ENCODE results near the gene MRPS25.

GRCh38 chr3:15033103-15033502, 32.0 kb downstream of the MRPS25 start:
- TF ChIP-seq, protein P1, sequence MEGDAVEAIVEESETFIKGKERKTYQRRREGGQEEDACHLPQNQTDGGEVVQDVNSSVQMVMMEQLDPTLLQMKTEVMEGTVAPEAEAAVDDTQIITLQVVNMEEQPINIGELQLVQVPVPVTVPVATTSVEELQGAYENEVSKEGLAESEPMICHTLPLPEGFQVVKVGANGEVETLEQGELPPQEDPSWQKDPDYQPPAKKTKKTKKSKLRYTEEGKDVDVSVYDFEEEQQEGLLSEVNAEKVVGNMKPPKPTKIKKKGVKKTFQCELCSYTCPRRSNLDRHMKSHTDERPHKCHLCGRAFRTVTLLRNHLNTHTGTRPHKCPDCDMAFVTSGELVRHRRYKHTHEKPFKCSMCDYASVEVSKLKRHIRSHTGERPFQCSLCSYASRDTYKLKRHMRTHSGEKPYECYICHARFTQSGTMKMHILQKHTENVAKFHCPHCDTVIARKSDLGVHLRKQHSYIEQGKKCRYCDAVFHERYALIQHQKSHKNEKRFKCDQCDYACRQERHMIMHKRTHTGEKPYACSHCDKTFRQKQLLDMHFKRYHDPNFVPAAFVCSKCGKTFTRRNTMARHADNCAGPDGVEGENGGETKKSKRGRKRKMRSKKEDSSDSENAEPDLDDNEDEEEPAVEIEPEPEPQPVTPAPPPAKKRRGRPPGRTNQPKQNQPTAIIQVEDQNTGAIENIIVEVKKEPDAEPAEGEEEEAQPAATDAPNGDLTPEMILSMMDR (IDR thresholded peaks at IDR 0.05): no peak
- no peak for TF ChIP-seq POLR2A (IDR thresholded peaks at IDR 0.05)

Data from esophagus squamous epithelium (tissue), 4 donors.